ENCODE data around the gene LYPD1. TPM values are rescaled to one million over a fixed set of nuclear protein-coding genes. Genes with fewer than 3 reads are reported as not detected.

The LYPD1 gene
- total and polyA plus RNA-seq, 10 of the 15 experiments (the other 5 are each of a cell fraction or from before 2014, with no cell fraction given) = not detected

- Histone ChIP-seq H3K27ac (ENCODE audit: control insufficient read depth, insufficient read depth) (no peak overlapping the region), H3K4me2 (ENCODE audit: control insufficient read depth, insufficient read depth) (no peak overlapping the region), H3K36me3 (ENCODE audit: control insufficient read depth in 2 of 2, insufficient read depth in 2 of 2, low read length in 1 of 2) (no peaks in the 10 kb centered on the region), H4K20me1 (ENCODE audit: control insufficient read depth, insufficient read depth) (no peaks in the 10 kb centered on the region), H2AFZ (ENCODE audit: control insufficient read depth, low read depth, low read length) (no peak overlapping the region), H3K79me2 (ENCODE audit: control insufficient read depth, insufficient read depth, low read length) (no peaks in the 10 kb centered on the region), H3K4me3 (no peak overlapping the region), H3K9ac (ENCODE audit: control insufficient read depth, insufficient read depth, low read length) (no peak overlapping the region), H3K9me3 (replicated peaks; ENCODE audit: control insufficient read depth, insufficient read depth, low read length) (no peaks in the 10 kb centered on the region), H3K4me1 (ENCODE audit: control insufficient read depth, insufficient read depth, low read length) (no peaks in the 10 kb centered on the region), H3K27me3 (replicated peaks in 1 of 2; ENCODE audit: control insufficient read depth in 2 of 2, insufficient read depth in 2 of 2, low read length in 1 of 2) (no peaks in the 10 kb centered on the region)
- FAIRE-seq = no peak
- BruUV-seq (replicated peaks) = no TSS peak
- CTCF ChIA-PET = no interaction called here
- POLR2A ChIA-PET = no interaction called here
- in situ Hi-C loops (cut with MboI) (no loop called here), intact Hi-C loops (cut with micrococcal nuclease; ENCODE audit: unreplicated experiment) (no loop called here)
- 28% methylated on average over 8 of the region's 8 CpGs for WGBS (ENCODE audit: insufficient coverage, insufficient replicate concordance, low lambda C conversion rate, missing lambda C conversion rate)
- SMC1A ChIA-PET (ENCODE audit: uncharacterized antibody, unreplicated experiment) = interaction anchor here (1.3 kb wide), 1 partner anchor 18 kb away, joined by 3 read pairs; no protein-coding TSS in a partner anchor
- RAD21 ChIA-PET (ENCODE audit: unreplicated experiment) = no interaction called here
- DNase-seq (ENCODE audit: low read depth, low spot score) = no peak
- ATAC-seq = no peak
- no peak for TF ChIP-seq ATF2 (IDR thresholded peaks at IDR 0.05; ENCODE audit: low read length)
- no peak for TF ChIP-seq SMARCA5 (IDR thresholded peaks at IDR 0.05)
- TF ChIP-seq, protein P1, sequence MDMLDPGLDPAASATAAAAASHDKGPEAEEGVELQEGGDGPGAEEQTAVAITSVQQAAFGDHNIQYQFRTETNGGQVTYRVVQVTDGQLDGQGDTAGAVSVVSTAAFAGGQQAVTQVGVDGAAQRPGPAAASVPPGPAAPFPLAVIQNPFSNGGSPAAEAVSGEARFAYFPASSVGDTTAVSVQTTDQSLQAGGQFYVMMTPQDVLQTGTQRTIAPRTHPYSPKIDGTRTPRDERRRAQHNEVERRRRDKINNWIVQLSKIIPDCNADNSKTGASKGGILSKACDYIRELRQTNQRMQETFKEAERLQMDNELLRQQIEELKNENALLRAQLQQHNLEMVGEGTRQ (IDR thresholded peaks at IDR 0.05; ENCODE audit: borderline replicate concordance, low read depth, low read length) = no peak
- TF ChIP-seq JUNB (IDR thresholded peaks at IDR 0.05) = no peak
- TF ChIP-seq MTA2 (IDR thresholded peaks at IDR 0.05; ENCODE audit: low read depth) = no peak
- no peak for TF ChIP-seq TAF1 (IDR thresholded peaks at IDR 0.05; ENCODE audit: borderline replicate concordance, low read depth, low read length)
- no peak for TF ChIP-seq SMC3 (IDR thresholded peaks at IDR 0.05; ENCODE audit: borderline replicate concordance, low read length)
- TF ChIP-seq GATAD2B (conservative IDR thresholded peaks at IDR 0.05; ENCODE audit: low read depth) = no peak
Observed at GRCh38 chr2:132621131-132621875, 48.7 kb downstream of the LYPD1 start.
